Astrocyte (in vitro differentiated cells and primary cell): Measurements from ENCODE around the gene ANTXR2.
"Not testable (repeated sequence)": the region's sequence is repeated elsewhere in the genome, so short reads cannot be mapped to it uniquely, and the experiment has no call there.

Experiments used
- EZH2 ChIP-seq: IDR thresholded peaks from 2 replicates; pipeline ENCODE4 v1.6.1; 2012; ENCODE audit warnings: mild to moderate bottlenecking, low read length, inconsistent platforms; ENCODE audit not compliant: insufficient read depth
- TF ChIP-seq, protein P1 (sequence below): IDR thresholded peaks from 2 replicates; pipeline ENCODE4 v1.5.1; 2011; ENCODE audit warnings: low read depth, mild to moderate bottlenecking, inconsistent platforms, low read length, moderate library complexity; ENCODE audit not compliant: insufficient read depth

- TF ChIP-seq, protein P1, sequence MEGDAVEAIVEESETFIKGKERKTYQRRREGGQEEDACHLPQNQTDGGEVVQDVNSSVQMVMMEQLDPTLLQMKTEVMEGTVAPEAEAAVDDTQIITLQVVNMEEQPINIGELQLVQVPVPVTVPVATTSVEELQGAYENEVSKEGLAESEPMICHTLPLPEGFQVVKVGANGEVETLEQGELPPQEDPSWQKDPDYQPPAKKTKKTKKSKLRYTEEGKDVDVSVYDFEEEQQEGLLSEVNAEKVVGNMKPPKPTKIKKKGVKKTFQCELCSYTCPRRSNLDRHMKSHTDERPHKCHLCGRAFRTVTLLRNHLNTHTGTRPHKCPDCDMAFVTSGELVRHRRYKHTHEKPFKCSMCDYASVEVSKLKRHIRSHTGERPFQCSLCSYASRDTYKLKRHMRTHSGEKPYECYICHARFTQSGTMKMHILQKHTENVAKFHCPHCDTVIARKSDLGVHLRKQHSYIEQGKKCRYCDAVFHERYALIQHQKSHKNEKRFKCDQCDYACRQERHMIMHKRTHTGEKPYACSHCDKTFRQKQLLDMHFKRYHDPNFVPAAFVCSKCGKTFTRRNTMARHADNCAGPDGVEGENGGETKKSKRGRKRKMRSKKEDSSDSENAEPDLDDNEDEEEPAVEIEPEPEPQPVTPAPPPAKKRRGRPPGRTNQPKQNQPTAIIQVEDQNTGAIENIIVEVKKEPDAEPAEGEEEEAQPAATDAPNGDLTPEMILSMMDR = not testable (repeated sequence)
- not testable (repeated sequence) for TF ChIP-seq EZH2
Observed at GRCh38 chr4:80121815-80122214, 48.8 kb upstream of the ANTXR2 start.
